ENCODE results near the gene MACO1. TPM values are rescaled to one million over a fixed set of nuclear protein-coding genes. Genes with fewer than 3 reads are reported as not detected.

The MACO1 gene
- total and polyA plus RNA-seq, 10 of the 15 experiments (the other 5 are each of a cell fraction or from before 2014, with no cell fraction given): 3.2 to 19.8 (median 10.3) TPM

DNA sequence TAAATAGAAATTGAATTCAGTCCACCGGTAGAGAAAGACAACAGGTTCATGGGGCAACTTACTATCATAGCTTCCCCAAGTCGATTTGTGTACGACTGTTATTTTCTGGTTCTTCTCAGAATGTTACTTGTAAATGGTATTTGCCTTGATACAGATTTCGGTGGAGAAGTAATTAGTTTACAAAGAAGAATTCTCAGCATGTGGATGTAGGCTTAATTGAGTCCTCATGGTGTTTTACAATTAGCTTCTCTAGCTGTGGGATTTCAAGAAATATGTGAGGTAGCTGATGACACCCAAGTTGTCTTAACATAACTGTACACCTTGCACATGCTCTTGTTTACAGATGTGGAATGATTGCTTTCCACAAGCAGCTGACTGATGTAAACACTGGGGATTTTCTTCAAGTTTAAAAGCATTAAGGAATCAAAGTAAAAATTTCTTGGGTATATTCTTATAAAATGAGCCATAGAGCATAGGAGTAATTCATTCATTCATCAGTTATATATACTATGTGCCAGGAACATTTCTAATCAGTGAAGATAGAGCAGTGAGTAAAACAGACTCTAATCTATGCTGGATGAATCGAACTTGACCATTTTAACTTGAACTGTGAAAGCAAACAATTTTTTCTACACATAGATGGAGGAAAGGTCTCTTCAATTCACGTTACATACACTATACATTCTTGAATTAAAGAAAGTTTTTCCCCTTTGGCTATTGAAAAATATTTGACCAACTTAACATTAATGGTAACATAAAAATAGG, 1.4 kb downstream of the MACO1 start:
- H3K4me3 ChIP-seq: peak overlapping the region; percentile 79
- ATAC-seq: no peak
- no peak for DNase-seq (ENCODE audit: low read depth, low spot score)
- peak overlapping the region; percentile 73 for H3K4me2 ChIP-seq (ENCODE audit: control insufficient read depth, insufficient read depth)
- H3K79me2 ChIP-seq (ENCODE audit: control insufficient read depth, insufficient read depth, low read length): peaks cover 45% of the 10 kb centered on the region
- H3K9me3 ChIP-seq (replicated peaks; ENCODE audit: control insufficient read depth, insufficient read depth, low read length): no peaks in the 10 kb centered on the region
- H3K36me3 ChIP-seq (ENCODE audit: control insufficient read depth in 2 of 2, insufficient read depth in 2 of 2, low read length in 1 of 2): no peaks in the 10 kb centered on the region
- no peaks in the 10 kb centered on the region for H3K27me3 ChIP-seq (replicated peaks in 1 of 2; ENCODE audit: control insufficient read depth in 2 of 2, insufficient read depth in 2 of 2, low read length in 1 of 2)
- in situ Hi-C loops (cut with MboI) (no loop called here), intact Hi-C loops (cut with micrococcal nuclease; ENCODE audit: unreplicated experiment) (loop anchor here (2.0 kb wide), 2 partner anchors 45 to 55 kb away; no protein-coding TSS in a partner anchor)
- H3K4me1 ChIP-seq (ENCODE audit: control insufficient read depth, insufficient read depth, low read length): peaks cover 13% of the 10 kb centered on the region
- TF ChIP-seq JUND (IDR thresholded peaks at IDR 0.05; ENCODE audit: low read depth, low read length): no peak
- no peak for TF ChIP-seq ZBTB11 (CRISPR knock-in tag; IDR thresholded peaks at IDR 0.05)
- TF ChIP-seq ZBED1 (IDR thresholded peaks at IDR 0.05; ENCODE audit: borderline replicate concordance): no peak
- no peak for TF ChIP-seq ZNF384 (IDR thresholded peaks at IDR 0.05; ENCODE audit: borderline replicate concordance, low read depth, low read length)
- no peak for TF ChIP-seq FOXK2 (IDR thresholded peaks at IDR 0.05)
- TF ChIP-seq, protein P1, sequence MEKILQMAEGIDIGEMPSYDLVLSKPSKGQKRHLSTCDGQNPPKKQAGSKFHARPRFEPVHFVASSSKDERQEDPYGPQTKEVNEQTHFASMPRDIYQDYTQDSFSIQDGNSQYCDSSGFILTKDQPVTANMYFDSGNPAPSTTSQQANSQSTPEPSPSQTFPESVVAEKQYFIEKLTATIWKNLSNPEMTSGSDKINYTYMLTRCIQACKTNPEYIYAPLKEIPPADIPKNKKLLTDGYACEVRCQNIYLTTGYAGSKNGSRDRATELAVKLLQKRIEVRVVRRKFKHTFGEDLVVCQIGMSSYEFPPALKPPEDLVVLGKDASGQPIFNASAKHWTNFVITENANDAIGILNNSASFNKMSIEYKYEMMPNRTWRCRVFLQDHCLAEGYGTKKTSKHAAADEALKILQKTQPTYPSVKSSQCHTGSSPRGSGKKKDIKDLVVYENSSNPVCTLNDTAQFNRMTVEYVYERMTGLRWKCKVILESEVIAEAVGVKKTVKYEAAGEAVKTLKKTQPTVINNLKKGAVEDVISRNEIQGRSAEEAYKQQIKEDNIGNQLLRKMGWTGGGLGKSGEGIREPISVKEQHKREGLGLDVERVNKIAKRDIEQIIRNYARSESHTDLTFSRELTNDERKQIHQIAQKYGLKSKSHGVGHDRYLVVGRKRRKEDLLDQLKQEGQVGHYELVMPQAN (conservative IDR thresholded peaks at IDR 0.05): peak; percentile 35; the same call in 1 of the 2 replicates
- peak; percentile 82 for TF ChIP-seq SIN3A (IDR thresholded peaks at IDR 0.05; ENCODE audit: low read depth, low read length)
- TSS peak; percentile 63 for BruUV-seq (replicated peaks)
- RAD21 ChIA-PET (ENCODE audit: unreplicated experiment): interaction anchor here (0.8 to 8.1 kb wide), 11 partner anchors 9 to 65 kb away, joined by 3 to 67 read pairs (median 4); no protein-coding TSS in a partner anchor
- no peaks in the 10 kb centered on the region for H4K20me1 ChIP-seq (ENCODE audit: control insufficient read depth, insufficient read depth)
- WGBS (ENCODE audit: insufficient coverage, insufficient replicate concordance, low lambda C conversion rate, missing lambda C conversion rate): 35% methylated on average over 6 of the region's 6 CpGs
- H3K27ac ChIP-seq (ENCODE audit: control insufficient read depth, insufficient read depth): no peak overlapping the region
- no peak overlapping the region for H2AFZ ChIP-seq (ENCODE audit: control insufficient read depth, low read depth, low read length)
- POLR2A ChIA-PET: interaction anchor here (0.6 to 3.0 kb wide), 14 partner anchors 11 to 398 kb away, joined by 3 to 17 read pairs (median 5); no protein-coding TSS in a partner anchor
- SMC1A ChIA-PET (ENCODE audit: uncharacterized antibody, unreplicated experiment): interaction anchor here (0.6 to 8.1 kb wide), 11 partner anchors 10 to 244 kb away, joined by 3 to 78 read pairs (median 9); no protein-coding TSS in a partner anchor
- FAIRE-seq: no peak
- peak overlapping the region; percentile 60; the same call in 1 of the 2 replicates for H3K9ac ChIP-seq (ENCODE audit: control insufficient read depth, insufficient read depth, low read length)
- CTCF ChIA-PET: interaction anchor here (0.8 to 6.9 kb wide), 10 partner anchors 9 to 88 kb away, joined by 3 to 37 read pairs (median 4); no protein-coding TSS in a partner anchor
